Activated CD4-positive, alpha-beta T cell treated with anti-CD3 and anti-CD28 coated beads, Interleukin-2, amount 50 U/mL, for 16 hours (primary cell): Measurements from ENCODE around the gene LRRC36.

Experiments
- DNase-seq: peaks from one replicate; pipeline ENCODE4 v3.0.0-alpha.2; 2020

Gene LRRC36

GRCh38 chr16:67429053-67429798 lies 102.6 kb downstream of the LRRC36 start:
- no peak for DNase-seq

DNA sequence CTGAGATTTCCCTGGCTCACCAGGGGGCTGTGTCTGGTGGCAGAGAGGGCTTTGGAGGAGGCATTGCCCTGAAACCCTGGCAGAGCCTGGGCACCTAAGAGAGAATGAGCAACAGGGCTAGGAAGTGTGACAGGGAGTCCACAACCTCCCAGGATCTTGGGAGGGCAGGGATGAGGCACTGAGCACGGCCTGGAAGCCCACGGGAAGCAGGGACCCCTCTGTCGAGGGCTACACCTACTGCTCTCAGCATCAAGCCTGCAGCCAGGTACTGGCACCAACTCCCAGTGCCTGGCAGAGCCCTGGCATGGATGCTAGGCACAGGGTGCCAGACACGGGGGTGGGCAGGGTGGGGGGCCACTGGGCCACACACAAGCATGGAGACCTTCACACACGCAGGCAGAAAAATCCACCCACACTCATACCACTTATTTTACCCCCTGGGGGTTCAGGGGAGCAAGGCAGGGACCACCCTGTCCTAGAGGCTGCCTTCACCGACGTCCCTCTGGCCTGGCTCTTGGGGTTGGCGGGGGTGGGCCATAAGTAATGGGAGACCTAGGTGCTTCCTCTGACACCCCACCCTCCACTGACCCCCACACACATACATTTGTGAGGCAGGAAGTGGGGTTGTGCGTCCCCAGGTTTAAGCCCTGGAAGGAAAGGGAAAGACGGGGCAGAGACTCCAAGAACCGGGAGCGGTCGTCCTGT lies 103.3 kb downstream of the LRRC36 start:
- no peak for DNase-seq

- no peak for DNase-seq
These were observed 103.9 kb downstream of the LRRC36 start for GRCh38 chr16:67430504-67430976.

- no peak for DNase-seq
These were observed 104.6 kb downstream of the LRRC36 start, which contains the start of gene HSD11B2 for GRCh38 chr16:67430977-67431774. HSD11B2 (plus strand) TSS chr16:67431121; CDS start chr16:67431249, 128 bp downstream.

- no peak for DNase-seq
These were observed 105.3 kb downstream of the LRRC36 start for GRCh38 chr16:67431775-67432505.

- no peak for DNase-seq
These were observed 105.9 kb downstream of the LRRC36 start for GRCh38 chr16:67432506-67432890.

DNA sequence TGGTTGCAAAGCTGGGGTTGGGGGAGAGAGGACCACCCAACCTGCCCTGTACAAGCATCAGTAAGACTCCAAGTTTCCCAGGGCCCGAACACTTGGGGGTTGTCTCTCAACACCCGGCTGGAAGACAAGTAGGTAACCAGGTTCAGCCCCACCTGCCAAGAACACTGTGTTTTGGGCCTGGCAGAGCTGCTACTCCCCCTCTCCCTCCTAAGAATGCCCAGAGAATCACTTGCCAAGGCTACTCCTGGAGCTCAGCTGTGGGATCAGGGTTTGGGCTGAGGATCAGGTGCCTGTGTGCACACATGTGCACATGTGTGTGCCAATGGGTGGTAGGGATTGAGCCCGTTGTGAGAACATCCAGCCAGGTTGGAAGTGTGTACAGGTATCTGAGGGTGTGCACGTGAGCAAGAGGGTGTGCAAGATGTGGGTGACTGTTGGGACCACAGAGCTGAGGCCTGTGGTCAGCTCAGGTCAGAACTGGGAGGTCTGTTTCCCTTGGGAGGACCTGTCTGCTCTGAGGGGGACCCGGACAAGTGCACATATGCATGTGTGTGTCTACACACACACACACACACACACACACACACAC lies 106.6 kb downstream of the LRRC36 start:
- DNase-seq: no peak
